GM06990 (cell line): ENCODE results near the gene AP5B1.
"Not testable (repeated sequence)": the region's sequence is repeated elsewhere in the genome, so short reads cannot be mapped to it uniquely, and the experiment has no call there.

Experiments
- DNase-seq: peaks from one replicate; pipeline ENCODE4 v3.0.0-alpha.2; 2011; ENCODE audit not compliant: insufficient read length; ENCODE audit errors: extremely low read depth
- H3K27me3 ChIP-seq: replicated peaks from 2 replicates; pipeline ENCODE4 v1.6.0; 2011; ENCODE audit warnings: low read length; ENCODE audit not compliant: control insufficient read depth, insufficient read depth
- H3K36me3 ChIP-seq: 2 replicates; pipeline ENCODE4 v1.5.1; 2011; ENCODE audit warnings: low read length; ENCODE audit not compliant: control insufficient read depth, insufficient read depth
- H3K4me3 ChIP-seq: replicated peaks from 2 replicates; pipeline ENCODE4 v1.5.1; 2011; ENCODE audit warnings: low read depth, mild to moderate bottlenecking, control low read depth, low read length
- TF ChIP-seq, protein P1 (sequence below): IDR thresholded peaks from 2 replicates; pipeline ENCODE4 v1.5.1; 2011; ENCODE audit warnings: low read length, control low read depth, mild to moderate bottlenecking, inconsistent platforms; ENCODE audit not compliant: insufficient read depth, poor library complexity, severe bottlenecking

Gene AP5B1

DNA sequence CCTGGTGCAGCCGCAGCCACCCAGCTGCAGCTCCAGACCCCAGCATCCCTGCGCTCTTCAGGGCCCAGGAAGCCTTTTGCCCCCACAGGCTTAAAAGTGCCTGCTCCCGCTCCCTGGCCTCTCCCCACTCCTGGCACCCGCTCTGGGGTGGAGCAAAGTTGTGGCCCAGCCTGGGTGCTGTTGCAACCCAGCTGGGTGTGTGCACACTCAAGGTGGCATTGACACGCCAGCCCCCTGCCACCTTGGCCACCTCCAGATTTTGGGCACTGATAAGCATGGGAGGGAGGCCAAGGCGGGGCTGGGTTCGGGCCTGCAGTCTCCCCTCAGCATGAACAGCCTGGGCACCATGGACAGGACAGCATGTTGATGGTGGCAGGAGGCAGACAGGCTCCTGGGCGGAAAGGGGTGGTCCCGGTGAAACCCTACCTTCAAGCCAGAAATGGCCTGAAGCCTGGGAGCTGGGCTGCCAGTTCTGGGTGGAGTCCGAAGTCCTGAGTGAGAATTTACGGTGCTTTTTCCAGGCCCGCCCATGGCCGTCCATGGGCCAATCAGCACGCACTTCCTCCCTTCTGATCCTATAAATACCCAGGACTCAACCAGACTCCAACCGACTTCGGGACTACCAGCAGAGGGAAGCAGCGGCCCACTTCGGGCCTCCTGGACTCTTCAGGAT, 36.6 kb downstream of the AP5B1 start:
- Histone ChIP-seq H3K27me3 (no peaks in the 10 kb centered on the region; the same call in none of the 2 replicates), H3K36me3 (no peaks in the 10 kb centered on the region), H3K4me3 (no peak overlapping the region)
- TF ChIP-seq, protein P1, sequence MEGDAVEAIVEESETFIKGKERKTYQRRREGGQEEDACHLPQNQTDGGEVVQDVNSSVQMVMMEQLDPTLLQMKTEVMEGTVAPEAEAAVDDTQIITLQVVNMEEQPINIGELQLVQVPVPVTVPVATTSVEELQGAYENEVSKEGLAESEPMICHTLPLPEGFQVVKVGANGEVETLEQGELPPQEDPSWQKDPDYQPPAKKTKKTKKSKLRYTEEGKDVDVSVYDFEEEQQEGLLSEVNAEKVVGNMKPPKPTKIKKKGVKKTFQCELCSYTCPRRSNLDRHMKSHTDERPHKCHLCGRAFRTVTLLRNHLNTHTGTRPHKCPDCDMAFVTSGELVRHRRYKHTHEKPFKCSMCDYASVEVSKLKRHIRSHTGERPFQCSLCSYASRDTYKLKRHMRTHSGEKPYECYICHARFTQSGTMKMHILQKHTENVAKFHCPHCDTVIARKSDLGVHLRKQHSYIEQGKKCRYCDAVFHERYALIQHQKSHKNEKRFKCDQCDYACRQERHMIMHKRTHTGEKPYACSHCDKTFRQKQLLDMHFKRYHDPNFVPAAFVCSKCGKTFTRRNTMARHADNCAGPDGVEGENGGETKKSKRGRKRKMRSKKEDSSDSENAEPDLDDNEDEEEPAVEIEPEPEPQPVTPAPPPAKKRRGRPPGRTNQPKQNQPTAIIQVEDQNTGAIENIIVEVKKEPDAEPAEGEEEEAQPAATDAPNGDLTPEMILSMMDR, result peak; percentile 17
- DNase-seq, result no peak

DNA sequence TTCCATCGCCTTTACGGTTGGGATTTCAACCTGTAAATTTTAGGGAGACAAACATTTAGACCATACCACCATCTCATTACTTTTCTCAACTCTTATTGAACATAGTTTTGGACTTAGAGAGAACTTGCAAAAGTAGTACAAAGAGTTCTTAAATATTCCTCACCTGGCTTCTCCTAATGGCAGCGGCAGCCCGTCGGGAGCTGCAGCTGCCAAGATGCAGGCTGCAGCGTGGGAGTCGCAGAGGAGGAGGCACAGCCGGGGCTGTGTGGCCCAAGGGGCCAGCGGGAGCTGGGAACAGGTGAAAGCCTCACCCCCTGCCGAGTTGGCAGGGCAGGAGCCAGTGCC, 37.1 kb downstream of the AP5B1 start:
- TF ChIP-seq, protein P1, result no peak
- no peak for DNase-seq
- H3K36me3 ChIP-seq, result no peaks in the 10 kb centered on the region
- H3K4me3 ChIP-seq, result no peak overlapping the region
- no peaks in the 10 kb centered on the region; the same call in none of the 2 replicates for H3K27me3 ChIP-seq

DNA sequence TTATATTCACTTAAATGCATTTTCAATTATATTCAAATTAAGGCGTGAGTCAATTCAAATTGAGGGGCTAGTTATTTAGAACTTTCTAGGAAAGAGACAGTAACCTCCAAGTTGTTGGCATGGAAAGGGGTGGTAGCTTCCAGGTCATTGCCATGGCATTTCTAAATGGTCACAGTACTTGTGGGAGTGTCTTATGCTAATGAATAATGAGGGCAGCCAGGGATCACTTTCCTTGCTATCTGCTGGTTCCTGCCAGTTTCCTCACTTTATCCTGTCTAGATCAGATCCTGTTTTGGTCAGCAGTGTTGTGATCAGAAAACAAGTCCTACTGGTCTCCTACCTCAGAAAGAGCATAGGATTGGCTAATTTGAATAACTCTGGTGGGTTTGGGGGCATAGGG, 38.4 kb downstream of the AP5B1 start:
- DNase-seq, result no peak
- no peaks in the 10 kb centered on the region; the same call in none of the 2 replicates for H3K27me3 ChIP-seq
- TF ChIP-seq, protein P1, result no peak
- no peak overlapping the region for H3K4me3 ChIP-seq
- H3K36me3 ChIP-seq, result no peaks in the 10 kb centered on the region

DNA sequence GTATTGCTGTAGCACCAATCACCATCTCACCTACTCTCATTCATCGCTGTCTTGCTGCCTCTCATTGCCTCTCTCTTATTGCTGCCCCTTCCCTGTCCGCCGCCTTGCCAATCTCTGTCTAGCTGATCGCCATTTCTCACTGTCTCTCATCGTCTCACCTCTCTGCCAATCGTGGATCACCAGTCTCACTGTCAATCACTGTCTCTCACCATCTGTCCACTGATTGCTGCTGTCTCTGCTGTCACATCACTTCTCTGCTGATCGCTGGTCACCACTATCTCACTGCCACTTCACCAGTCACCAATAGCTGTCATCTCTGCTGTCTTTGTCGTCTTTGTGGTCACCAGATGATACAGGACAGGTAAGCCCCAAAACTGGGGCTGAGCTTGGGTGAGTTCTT, 39.6 kb downstream of the AP5B1 start:
- Histone ChIP-seq H3K4me3 (no peak overlapping the region), H3K27me3 (no peaks in the 10 kb centered on the region; the same call in none of the 2 replicates), H3K36me3 (no peaks in the 10 kb centered on the region)
- TF ChIP-seq, protein P1, result no peak
- DNase-seq, result no peak

DNA sequence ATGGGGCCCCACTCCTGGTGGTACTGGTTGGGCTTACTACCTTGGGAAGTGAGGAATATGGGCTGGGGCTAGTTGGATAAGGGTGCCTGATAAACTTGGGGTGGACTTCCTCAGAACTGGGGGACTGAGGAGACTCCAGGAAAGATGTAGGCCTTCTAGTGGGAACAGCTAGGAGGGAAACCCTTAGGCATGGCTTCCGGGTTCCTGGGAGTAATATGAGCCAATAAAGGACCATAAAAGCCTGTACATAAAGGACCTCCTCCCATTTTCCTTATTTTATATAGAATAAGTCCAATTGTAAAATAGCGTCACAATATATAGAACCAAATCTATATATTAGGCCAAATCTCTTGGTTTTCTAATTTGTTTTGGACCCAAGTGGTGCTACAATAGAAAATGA, 41.8 kb downstream of the AP5B1 start:
- DNase-seq, result no peak
- TF ChIP-seq, protein P1, result no peak
- H3K27me3 ChIP-seq, result no peaks in the 10 kb centered on the region; the same call in none of the 2 replicates
- H3K4me3 ChIP-seq, result no peak overlapping the region
- no peaks in the 10 kb centered on the region for H3K36me3 ChIP-seq

DNA sequence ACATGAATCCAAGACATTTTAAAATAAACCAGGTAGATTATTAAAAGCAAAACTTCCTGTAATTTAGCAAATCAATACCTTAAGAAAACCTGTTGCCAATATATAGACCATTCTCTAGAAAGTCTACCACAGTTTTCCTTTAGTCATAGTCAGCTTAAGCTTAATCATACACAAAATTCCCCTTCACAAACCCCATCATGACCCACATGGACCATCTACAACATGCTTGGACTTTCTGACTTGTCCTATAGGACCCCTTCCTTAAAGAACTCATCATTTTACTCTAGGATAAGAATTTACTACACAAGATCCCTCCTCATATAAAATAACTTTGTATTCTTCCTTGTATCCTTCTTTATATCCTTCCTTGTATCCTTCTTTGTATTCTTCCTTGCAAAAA, 44.0 kb downstream of the AP5B1 start:
- no peak overlapping the region for H3K4me3 ChIP-seq
- no peaks in the 10 kb centered on the region; the same call in 1 of the 2 replicates for H3K27me3 ChIP-seq
- TF ChIP-seq, protein P1, result no peak
- no peak for DNase-seq
- H3K36me3 ChIP-seq, result no peaks in the 10 kb centered on the region

DNA sequence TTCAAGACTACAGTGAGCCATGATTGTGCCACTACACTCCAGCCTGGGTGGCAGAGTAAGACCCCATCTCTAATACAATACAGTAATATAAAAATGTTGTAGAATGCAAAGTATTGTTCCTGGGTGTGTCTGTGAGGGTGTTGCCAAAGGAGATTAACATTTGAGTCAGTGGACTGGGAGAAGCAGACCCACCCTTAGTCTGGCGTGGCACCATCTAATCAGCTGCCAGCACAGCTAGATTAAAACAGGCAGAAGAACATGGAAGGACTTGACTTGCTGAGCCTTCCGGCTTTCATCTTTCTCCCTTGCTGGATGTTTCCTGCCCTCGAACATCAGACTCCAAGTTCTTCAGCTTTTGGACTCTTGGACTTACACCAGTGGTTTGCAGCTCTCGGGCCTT, 45.7 kb downstream of the AP5B1 start:
- DNase-seq, H3K4me3 ChIP-seq, H3K36me3 ChIP-seq, H3K27me3 ChIP-seq: not testable (repeated sequence)
